ENCODE results near the gene CAVIN2.

Gene CAVIN2

DNA sequence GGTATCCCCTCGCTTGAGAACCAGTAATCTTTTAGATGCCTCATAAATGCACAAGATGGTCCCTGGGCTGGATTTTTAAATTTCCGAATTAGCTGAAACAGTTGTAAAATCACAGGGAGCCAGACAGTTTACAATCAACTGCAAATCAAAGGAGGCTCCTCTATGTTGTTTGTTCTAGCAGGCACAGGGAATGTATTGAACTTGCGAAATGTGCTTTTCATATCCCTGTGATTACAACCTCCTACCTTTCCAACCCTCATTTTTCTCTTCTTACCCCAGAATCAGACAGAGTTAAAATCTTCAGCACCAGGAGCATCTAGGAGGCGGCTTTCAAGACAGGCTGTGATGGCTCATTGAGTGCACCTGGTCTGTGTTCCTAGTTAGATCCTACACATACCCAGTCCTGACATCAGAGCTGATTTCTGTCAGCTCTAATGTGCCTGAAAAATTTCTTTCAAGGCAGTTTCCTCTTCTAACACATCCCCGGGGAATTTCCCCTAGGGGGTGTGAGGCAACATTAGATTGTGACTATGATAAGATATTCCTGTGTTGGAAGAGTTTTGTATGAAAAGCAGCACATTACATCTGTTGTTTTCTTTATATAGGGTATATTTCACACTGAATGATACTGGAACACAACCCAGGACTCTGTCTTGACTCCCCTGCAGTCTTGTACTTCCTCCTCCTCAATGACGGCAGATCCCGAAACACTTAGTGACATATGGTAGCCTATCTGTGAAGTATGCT is 17.9 kb upstream of the CAVIN2 start:
- no peak for DNase-seq (ENCODE audit: low read depth, low spot score)

DNA sequence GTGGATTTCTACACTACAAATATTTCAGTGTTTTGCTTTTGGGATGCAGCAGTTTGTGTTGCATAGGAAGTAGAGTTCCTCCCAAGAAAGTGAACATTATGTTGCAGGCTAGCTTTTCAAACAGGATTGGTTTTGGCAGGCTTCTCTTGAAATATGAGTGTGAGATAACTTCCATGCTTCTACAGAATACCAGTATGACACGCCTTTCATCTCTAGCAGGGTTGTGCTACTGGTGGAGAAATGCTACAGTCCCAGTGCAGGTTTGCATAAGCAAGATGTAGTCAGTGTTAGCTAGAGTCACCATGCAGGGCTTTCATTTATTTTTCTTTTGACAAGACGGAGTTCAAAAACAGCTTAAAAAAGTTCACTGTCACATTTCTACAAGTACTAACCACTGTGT is 17.1 kb upstream of the CAVIN2 start:
- DNase-seq (ENCODE audit: low read depth, low spot score) = no peak

DNA sequence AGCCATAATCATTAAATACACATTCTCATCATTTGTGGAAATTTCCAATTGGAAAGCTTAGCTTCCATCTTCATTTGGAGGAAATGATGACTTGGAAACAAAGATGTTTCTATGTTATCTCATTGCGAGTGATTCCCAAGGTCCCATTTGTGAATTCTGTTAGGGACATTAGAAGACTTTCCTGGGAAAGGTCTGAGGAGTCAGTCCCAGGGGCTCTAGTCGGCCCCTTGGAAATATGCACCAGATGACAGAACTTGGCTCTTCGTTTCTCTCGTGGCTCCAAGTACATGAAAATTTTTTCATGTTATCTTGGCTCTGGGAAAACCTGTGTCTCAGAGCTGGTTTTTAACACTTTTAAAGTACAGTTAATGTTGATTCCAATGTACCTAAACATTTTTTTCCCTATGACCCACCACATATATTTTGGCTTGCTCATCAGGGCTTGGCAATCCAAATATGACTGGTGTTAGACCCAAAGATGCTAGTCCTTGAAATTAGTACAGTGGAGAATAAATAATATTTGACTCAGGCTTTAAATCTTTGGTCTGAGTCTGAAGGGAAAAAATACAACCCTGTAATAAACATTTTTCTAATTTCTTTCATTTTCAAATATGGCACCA is 15.4 kb upstream of the CAVIN2 start:
- DNase-seq (ENCODE audit: low read depth, low spot score) = no peak

DNA sequence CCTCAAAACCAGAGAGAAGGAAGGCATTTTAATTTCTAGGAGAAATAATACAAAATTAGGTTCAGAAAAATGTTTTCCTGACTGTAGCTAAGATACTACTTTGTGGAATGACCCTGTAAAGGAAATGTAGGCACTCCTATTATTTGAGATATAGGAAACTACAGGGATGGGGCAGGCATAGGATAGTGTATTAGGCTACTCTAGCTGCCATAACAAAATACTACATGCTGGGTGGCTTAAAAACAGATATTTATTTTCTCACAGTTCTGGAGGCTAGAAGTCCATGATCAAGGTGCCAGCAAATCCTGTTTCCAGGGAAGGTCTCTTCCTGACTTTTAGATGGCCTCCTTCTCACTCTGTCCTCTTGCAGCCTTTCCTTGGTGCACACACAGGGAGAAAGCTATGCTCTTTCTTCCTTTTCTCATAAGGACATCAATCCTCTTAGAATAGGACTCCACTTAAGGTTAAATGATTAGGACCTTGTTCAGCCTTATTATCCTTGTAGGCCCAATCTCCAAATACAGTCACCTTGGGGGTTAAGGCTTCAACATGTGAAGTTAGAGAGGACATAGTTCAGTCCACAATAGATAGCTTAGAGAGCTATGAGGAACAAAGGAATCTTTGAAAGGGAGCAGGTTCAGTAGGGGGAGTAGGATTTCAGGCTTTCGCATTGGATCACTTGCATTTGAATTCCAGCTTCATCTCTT is 14.0 kb upstream of the CAVIN2 start:
- DNase-seq (ENCODE audit: low read depth, low spot score) = no peak

DNA sequence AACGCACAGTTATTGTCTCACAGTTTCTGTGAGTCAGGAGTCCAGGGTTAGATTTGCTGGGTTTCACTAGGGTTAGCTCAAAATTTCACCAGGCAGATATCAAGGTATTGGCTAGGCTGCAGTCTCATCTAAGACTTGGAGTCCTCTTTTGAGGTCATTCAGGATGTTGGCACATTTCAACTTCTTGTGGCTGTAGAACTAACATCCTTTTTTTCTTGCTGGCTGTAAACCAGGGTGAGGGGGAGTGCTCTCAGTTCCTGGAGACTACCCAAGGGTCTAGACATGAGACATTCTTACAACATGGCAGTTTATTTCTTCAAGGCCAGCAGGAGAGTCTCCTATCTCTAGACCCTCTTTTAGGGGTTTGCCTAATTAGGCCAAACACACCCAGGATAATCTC is 12.8 kb upstream of the CAVIN2 start:
- no peak for DNase-seq (ENCODE audit: low read depth, low spot score)

DNA sequence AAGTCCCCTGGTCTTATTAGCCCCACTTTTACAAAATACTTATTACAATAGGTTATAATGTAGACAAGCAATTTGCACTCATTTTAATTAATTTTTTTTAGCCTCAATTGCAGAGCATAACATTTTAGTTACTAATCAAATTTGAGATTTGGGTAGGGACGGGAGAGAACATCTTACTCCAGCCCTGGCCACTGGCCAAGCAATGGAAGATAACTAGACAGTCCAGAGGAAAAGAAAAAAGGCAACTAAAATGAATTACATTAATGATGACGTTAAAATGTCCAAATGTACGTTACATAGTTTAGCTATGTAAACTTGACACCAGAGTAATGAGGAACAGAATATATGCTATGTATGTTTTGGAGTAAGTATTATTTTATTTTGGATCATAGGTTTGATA is 11.0 kb upstream of the CAVIN2 start:
- no peak for DNase-seq (ENCODE audit: low read depth, low spot score)

DNA sequence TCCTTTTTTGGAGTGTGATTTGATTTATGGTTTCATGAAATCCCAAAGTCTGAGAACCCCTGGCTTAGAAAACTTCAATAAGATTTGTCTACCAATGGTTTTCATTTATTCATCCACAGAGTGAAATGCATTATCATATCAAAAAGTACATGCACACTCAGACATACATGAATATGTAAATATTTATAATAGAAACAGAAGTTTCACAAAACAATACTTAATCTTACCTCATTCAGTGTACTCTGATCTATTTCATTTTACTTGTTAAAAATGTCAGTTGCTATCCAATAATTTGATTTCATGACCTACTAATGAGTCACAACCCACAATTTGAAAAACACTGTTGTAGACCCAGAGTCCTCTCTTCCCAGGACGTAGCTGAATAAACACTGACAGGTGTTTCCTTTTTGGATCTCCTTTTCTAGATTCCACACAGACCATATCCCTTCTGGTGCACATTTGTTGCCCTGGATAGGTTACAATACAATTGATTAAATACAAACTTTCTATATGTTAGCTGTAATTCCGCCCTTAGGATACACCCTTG is 10.4 kb upstream of the CAVIN2 start:
- DNase-seq (ENCODE audit: low read depth, low spot score) = no peak

DNA sequence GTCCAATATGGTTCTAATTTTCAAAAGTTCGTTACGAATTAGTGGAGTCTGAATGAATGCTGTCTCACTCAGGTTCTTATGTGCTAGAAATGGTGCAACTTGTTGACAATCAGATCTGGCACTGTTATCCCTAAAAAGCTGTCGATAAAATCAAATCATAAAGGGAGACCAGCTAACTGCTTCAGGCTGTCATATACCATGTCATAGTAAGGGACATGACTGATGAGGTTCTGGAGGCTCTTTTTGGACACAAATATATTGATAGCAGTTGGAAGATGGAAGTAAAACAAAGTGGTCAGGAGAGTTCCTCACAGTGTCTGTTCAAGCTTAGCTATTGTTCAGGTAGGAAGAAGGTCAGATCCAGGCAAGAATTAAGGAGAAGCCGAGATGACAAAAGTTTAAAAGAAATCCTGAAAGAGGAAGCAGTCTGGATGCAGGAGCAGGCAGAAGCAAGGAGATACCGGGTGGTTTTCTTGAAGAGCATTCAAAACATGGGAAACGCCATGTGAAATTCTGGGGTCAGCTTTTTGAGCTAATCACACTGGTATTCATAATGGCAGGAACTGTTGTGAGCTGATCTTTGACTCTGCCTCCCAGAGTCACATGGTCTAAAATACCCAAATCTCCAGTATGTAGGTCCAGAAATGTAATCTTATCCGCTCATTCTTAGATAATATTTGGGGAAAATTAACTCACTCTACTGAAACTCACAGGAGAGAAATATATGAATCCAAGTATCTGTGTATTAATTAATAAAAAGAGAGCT is 9.4 kb upstream of the CAVIN2 start:
- DNase-seq (ENCODE audit: low read depth, low spot score) = no peak

DNA sequence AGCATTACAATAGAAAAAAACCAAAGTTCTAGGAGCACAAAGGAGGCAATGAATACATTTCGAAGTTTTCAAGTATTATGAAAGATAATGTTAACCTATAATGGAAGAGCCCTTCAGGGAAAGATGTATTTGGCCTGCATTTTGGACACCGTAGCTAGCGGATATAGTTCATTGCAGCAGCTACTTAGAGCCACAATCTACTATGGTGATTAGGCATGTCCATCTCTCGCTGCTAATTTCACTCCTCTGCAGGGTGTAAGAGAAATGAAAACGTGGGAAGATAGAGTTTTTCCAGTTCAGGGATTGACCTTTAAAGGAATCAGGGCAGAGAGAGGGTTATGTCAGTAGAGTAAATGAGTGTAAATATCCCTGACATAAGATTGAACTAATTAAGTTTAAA is 8.5 kb upstream of the CAVIN2 start:
- DNase-seq (ENCODE audit: low read depth, low spot score) = no peak

DNA sequence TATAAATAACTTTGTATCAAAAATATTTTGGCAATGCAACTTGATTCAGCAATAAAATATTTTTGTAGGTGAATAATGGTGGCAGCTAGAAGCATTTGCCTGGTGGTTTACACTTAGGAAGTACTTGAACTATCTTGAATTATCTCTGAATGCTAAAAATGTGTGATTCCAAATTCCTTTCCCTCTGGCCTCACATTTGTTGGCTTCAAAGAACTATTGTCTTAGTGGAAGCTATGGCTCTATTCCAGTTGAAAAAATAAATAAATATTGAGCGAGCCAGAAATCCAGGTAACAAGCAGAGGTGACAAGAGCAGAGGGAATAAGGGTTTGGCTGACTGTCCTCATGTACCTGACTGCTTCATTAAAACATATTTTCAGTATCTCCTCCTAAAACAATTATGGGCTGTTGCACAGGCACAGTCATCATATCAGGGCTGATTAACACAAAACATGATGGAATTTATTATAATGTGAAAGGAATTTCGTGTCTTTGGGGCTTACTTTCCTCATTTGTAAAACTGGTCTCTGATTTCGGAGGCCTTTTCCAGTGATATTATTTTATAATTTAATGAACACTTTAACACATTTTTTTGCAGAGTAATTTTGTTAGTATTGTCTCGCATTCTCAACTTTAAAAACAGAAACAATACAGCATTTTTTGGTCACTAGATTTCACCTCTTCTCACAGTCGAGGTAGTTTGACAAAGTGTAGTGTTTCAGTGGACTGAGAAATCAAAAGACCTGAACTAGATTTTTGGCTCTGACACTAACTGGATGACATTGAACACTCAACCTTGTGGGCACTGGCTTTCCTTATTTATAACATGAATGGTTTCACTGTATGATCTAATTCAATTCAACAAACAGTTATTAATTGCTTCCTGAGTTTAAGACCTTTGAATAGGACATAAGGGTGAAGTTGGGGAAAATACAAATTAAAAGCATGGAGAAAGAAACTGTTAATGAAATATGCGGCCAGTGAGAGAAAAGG is 7.8 kb upstream of the CAVIN2 start:
- DNase-seq (ENCODE audit: low read depth, low spot score) = no peak

DNA sequence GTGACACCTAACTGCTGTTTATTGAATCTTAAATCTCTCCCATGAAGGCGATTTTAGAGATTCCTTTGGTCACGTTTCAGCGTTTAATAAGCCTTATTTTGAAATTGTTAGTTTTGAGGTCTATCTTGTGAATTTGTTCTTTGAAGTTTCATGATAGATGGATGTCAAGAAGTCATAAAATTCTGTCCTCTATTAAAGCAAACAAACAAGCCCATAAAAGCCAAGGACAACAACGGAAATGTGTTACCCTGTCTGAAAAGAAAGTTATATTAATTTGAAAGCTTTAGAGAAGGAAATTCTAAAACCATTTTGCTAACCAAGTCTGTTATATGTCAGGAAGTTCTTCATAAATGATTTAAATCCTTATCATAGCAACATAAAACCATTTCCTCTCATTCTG is 7.0 kb upstream of the CAVIN2 start:
- no peak for DNase-seq (ENCODE audit: low read depth, low spot score)

DNA sequence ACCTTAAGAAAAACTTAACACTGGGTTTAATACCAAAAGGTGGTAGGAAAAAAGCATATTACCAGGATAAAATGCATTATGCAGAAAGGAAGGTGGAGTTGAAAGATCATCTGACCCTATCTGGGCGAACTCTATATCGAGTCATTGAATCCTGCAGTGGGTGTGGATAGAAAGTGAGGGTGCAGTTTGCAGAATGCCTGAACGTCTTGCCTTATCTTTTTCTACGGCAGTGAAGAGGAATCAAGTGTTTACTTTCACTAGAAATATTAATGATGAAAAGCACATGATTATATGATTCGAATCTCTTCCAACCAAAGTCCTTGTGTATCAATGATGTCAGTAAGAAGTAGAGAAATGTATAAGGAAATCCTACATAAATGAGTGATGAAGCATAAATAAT is 4.3 kb upstream of the CAVIN2 start:
- DNase-seq (ENCODE audit: low read depth, low spot score) = no peak

DNA sequence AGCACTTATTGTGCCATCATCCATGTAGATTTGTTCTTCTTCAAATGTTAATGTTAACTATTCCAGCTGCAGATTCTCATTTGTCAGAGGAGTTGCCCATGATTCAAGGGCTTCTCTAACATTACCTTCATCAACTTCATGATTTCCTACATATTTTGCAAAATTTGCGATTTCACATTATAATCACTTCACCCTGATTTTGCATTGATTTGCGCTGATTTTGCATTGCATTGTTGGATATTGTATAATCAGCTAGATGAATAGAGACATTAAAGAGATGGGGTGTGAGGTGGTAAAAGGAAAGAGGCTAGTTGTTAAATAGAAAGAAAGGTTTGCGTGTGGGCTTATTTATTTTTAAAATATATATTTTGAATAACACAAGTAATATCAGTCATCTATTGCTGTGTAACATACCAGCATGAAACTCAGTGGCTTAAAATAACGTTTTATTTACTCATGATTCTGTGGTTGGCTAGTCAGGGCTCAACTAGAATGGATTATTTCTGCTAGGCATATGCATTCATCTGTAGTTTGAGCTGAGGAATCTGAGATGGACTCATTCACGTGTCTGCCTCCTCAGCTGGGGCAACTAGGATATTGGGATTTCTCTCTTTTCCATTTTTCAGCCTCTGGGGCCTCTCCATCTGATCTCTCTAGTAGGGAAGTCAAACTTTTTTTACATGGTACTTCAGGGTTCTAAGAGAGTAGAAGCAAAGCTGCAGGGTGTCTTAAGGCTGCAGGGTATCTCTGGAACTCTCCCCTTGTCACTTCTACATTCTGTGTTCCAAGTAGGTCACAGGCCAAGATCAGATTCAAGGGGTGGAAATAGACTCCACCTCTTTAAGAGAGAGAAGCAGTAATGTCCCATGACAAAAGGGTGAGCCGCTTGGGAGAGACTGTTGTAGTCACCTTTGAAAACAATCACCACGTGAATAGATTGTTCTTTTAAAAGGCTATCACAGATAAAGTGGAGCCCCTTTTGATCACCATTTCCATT is 2.2 kb upstream of the CAVIN2 start:
- no peak for DNase-seq (ENCODE audit: low read depth, low spot score)

DNA sequence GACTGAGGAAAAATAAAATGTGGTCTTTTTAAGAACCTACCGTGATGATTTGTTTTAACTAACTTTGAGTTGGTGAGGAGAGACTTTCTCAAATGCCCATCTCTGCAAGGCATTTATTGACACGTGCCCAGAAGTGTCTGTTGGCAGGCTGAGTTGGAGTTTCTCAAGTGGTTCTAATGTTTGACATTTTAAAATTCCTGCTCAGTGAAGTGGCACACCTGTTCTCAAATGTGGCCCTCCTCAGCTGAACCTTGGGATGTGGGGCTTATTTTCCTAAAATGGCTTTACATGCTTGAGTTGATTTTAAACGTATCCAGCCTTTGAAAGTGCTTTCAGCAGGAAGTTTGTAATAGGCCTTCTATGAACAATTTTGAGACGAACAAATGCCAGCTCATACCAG is 876 bp upstream of the CAVIN2 start:
- no peak for DNase-seq (ENCODE audit: low read depth, low spot score)

DNA sequence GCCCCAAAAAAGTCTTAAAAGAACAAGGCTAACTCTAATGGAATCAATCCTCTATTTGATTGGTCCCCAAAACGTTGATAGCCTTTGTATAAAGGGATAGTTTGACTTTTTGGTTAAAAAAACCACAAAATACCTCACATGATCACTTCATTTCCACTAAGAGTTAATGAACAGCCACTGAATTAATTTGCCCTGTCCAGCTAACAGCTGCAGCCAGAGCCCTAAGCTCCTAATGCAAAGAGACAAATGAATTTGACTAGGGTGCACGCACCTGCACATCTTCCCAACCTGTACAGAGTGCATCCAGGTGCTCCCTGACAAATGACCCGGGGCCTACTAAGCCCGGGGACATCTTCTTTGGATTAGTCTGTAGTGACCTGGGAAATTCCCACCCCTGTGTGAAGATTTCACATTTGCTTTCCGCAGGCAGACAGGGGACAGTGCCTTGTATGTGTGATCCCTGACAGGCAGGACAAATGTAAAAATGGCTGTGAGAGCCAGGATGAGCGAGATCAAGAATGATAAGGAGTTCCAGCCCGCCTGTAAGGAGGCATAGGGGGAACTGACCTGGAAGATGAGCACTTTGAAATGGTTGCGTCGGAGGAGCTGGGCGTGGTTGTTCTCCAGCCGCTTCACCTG is 893 bp downstream of the CAVIN2 start:
- no peak for DNase-seq (ENCODE audit: low read depth, low spot score)

DNA sequence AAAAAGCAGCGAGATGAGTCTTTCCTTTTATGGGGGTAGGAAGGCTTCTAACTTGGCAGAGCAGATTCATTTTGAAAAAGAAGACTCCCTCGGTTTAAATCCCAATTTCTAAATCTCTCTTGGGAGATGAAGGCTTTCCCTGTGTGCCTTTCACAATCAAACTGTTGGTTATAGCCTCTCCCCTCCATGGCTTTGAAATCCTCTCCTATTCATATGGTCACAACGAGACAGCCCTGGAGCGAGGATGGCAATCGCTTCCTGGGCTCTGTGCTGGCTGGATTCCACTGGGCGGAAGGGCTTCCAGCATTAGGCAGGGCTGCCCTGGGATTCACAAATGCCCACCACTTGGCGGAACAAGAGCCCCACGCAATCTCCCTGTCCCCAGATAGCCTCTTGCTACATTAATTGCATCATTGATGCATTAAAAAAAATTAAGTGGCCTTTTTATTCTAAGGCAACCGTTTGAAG is 1.6 kb downstream of the CAVIN2 start:
- peak; percentile 42 for DNase-seq (ENCODE audit: low read depth, low spot score)

DNA sequence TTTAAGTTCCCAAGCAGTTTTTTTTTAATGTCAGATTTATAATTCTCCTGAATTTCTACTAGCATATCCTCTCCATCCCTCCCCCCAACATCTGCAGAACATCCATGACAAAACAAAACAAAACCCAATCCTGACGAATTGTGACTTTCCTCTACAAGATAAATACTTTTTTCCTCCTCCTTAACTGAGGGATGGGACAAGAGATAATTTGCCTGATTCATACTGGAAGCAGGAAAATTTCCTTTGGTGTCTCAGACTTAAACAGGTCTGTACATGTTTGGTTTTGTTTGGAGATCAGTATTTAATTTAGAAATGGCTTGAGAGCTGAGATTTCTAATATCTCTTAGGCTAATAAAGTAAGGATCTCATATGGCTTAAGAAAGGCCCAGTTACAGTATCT is 2.2 kb downstream of the CAVIN2 start:
- no peak for DNase-seq (ENCODE audit: low read depth, low spot score)

DNA sequence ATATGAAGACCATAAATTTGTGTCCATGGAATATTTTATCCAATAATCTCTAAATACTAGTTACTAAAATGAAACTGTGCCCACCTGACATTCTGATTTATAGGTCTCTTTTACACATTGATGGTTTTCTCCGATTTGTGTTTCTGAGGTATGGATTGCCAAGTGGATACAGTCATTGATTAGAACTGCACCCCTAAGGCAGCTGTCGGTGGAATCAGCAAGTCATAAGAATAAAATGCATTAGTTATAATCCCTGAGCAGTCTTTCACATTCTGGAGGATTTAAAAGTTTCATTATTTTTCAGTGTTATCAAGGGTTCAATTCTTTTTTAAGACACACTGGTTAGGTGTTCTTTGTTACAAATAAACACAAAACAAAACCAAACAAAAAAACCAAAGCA is 6.0 kb downstream of the CAVIN2 start:
- DNase-seq (ENCODE audit: low read depth, low spot score) = no peak

All from ELF-1 (cell line).